AG08395 (cell line): ENCODE measurements around the gene EOLA2.
"Not testable (repeated sequence)": the region's sequence is repeated elsewhere in the genome, so short reads cannot be mapped to it uniquely, and the experiment has no call there.

Experiments used
- DNase-seq: peaks from one replicate; pipeline ENCODE4 v3.0.0; 2012; ENCODE audit warnings: mixed read lengths, low spot score

The EOLA2 gene

GRCh38 chrX:149932970-149933369 lies 5.3 kb downstream of the EOLA2 start:
- DNase-seq, result not testable (repeated sequence)

- not testable (repeated sequence) for DNase-seq
Observed at GRCh38 chrX:149932150-149932549, 6.1 kb downstream of the EOLA2 start.

- DNase-seq, result not testable (repeated sequence)
Observed at GRCh38 chrX:149931355-149931754, 6.9 kb downstream of the EOLA2 start.

- not testable (repeated sequence) for DNase-seq
Observed at GRCh38 chrX:149929400-149929799, 8.9 kb downstream of the EOLA2 start, which contains the start of gene HSFX4. Gene HSFX4 (plus strand): TSS chrX:149929573. CDS start chrX:149929645, 72 bp downstream.

- DNase-seq, result not testable (repeated sequence)
Observed at GRCh38 chrX:149928635-149929034, 9.7 kb downstream of the EOLA2 start.

- DNase-seq, result not testable (repeated sequence)
Observed at GRCh38 chrX:149927964-149928258, 10.4 kb downstream of the EOLA2 start.

GRCh38 chrX:149927245-149927963 lies 10.9 kb downstream of the EOLA2 start:
- not testable (repeated sequence) for DNase-seq

- DNase-seq, result not testable (repeated sequence)
Observed at GRCh38 chrX:149924434-149924833, 13.9 kb downstream of the EOLA2 start.

GRCh38 chrX:149923836-149924235 lies 14.5 kb downstream of the EOLA2 start:
- DNase-seq, result not testable (repeated sequence)

- DNase-seq, result no peak
Observed at GRCh38 chrX:149916745-149917392, 21.4 kb downstream of the EOLA2 start.

GRCh38 chrX:149910178-149910695 lies 28.1 kb downstream of the EOLA2 start:
- DNase-seq, result no peak

GRCh38 chrX:149909324-149910177 lies 28.7 kb downstream of the EOLA2 start:
- DNase-seq, result no peak

GRCh38 chrX:149908727-149909126 lies 29.6 kb downstream of the EOLA2 start:
- no peak for DNase-seq

- no peak for DNase-seq
Observed at GRCh38 chrX:149908308-149908707, 30.0 kb downstream of the EOLA2 start.

GRCh38 chrX:149903889-149904748 lies 34.2 kb downstream of the EOLA2 start:
- peak; percentile 5 for DNase-seq

- DNase-seq, result no peak
Observed at GRCh38 chrX:149898554-149898953, 39.7 kb downstream of the EOLA2 start.

GRCh38 chrX:149890828-149891227 lies 47.5 kb downstream of the EOLA2 start:
- DNase-seq, result not testable (repeated sequence)
